HG03095 (cell line): ENCODE data around the gene C1QTNF12.

Experiments used
- ATAC-seq: cut with Tn5 transposase; IDR thresholded peaks from one replicate; pipeline ENCODE4 v1.9.1; 2021; ENCODE audit warnings: moderate library complexity; ENCODE audit not compliant: unreplicated experiment

The C1QTNF12 gene

DNA sequence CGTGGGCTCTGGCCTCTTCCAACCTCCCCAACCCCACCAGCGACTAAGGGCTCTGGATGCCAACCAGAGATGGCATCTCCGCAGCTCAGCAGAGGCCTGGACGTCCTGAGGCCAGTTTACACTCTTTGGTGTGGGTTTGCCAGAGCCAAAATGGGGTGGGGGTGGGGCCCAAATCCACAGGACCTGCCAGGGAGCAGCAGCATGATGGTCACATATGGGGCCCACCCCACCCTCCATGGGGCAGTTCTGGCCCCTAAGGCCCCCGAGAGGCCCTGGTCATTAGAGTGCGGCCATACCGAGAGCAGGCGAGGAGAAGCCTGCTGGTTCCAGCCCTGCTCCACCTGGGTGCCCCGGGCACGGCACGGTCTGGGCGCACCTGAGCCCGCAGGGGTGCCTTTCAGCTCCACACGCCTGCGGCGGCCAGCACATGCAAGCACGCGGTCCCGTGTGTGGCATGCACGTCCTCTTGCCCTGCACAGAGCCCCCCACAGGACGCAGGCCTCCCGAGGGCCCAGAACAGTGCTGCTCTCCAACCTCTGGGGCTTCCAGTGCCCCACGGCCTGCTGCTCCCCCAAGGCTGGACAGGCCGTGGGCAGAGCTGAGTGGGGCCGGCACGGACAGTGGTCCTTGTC lies 4.8 kb downstream of the C1QTNF12 start:
- ATAC-seq, result no peak

DNA sequence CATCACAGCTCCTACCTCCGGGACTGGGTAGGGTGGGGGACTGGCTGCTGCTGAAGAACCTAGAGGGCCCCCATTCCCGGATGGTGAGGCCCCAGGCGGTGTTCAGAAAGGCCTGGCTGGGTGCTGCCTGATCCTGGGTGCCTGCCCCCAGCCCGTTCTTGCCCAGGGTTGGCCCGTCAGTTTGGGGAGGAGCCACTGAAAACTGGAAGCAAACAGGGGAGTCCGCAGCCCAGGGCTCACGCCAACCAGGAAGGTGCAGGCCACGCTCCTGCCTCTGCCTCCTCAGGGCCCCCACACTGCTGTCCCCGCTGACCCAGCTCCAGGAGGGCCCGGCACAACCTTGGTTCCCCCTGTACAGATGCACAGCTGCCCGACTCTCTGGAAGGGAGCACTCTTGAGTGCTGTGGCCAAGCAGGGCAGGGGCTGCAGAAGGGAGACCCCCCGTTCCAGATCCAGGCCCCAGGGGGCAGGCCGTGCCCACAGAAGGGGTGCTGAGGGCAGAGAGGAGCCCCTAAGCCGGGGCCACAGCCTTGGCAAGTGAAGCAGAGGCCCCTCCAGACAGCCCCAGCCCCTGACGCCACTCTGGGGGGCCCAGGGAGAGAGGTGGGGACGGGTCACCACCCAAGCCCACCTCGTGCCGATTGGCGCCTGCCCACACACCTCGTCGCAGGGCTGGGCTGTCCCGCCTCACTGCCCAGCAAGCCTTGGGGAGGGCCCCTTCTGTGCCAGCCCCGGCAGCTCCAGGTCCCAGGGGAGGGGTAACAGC lies 5.5 kb downstream of the C1QTNF12 start:
- ATAC-seq, result no peak

- ATAC-seq, result no peak
Observed at GRCh38 chr1:1240348-1240732, 6.2 kb downstream of the C1QTNF12 start.

DNA sequence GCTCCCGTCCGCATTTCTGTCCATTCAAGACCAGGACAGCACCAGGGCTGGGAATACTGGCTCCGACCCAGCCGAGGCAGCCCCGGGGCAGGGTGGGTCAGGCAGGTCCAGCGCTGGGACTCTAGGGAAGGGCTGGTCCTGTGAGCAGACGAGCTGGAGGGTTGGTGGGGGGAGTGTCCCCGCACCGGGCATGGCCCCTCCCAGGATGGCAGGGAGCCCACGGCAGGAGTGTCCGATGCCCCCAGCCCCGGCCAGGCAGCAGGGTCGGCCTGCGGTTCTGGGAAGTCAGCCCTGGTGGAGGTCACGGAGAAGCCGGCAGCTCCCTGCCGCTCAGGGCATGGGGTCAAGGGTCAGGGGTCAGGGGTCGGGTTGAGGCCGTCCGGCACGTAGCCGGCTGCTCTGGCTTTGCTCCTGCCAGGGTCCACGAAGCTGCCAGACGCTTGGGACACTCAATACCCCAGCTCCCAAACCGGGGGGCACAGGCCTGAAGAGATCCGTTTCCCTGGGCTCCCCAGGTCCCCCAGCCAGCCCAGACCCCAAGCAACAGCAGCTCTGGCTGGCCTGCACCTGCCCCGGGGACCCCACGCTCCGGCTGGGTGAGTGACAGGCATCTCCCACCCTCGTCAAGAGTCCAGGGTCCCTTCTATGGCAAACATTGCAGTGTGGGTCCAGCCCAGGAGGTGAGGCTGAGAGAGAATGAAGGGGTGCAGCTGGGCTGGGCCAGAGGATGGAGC lies 6.7 kb downstream of the C1QTNF12 start:
- no peak for ATAC-seq

DNA sequence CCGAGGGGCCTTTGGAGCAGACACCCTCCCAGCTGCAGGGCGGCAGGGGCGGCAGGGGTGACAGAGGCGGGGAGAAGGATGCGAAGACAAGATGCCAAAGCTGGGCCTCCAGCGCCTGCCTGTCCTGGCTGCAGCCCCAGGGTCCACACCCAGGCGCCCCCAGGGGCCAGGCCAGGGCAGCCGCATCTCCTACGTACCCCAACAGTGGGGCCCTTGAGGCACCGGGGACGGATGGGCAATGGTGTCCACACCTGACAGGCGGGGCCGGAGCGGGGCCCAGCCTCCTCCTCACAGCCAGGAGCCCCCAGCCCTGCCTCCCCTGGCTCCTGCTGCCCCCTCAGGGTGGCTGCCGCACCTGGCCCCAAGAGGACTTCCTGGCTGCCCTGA lies 7.3 kb downstream of the C1QTNF12 start:
- no peak for ATAC-seq

DNA sequence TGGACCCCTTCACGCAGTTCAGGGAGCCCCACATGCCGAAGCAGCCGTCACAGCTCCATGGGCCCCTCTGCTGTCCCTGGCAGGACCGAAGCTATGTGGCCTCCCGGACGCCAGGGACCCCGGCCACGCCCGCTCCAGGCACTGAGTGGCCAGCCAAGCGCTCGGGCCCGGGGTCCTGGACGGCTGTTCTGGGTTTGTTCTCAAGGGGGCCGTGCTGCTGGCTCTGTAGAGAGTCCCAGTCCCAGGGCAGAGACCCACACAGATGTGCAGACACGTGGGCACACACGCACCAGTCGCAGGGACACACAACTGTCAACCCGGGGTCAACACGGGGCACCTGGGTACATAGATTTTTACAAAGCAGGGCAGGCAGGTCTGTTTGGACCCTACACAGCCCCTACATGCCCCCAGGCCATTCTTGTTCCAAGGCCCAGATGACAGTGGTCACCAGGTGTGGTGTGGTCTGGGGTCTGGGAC lies 7.8 kb downstream of the C1QTNF12 start:
- no peak for ATAC-seq

DNA sequence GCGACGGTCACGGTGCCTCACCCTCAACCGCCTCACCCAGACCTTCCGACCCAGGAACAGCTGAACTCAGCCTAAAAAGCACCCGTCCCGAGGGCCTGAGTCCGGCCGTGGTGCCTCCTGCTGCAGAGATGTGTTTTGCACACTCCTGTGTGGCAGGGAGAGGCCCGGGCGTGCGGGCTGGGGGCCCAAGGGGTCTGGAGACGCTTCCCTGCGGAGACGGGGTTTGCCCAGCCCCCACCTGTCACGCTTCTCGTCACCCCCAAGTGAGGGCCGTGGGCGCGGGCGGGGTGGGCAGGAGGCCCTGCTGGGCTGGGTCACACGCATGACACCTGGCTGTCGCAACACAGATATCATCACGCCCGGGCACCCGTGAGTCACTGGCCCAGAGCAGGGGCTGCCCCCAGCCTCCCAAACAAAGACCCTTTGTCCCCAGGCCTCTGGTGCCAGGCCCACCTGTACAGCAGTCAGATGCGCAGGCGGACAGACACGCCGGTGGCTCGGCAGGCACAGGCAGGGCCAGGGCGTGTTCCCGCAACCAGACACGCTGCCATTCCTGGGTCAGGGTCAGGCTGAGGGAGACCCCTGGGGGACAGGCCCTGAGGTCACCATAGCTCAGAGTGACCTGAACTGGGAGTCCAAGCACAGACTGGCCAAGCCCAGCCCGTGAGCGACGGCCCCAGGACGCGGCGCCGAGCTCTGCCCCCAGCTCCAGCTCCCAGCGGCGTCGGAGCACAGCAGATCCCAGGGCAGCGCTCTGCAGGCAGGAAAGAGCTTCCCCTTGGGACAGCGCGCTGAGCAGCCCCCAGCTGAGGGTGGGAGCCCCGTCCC lies 8.4 kb downstream of the C1QTNF12 start:
- ATAC-seq, result no peak

- ATAC-seq, result no peak
Observed at GRCh38 chr1:1236945-1237873, 9.3 kb downstream of the C1QTNF12 start.

DNA sequence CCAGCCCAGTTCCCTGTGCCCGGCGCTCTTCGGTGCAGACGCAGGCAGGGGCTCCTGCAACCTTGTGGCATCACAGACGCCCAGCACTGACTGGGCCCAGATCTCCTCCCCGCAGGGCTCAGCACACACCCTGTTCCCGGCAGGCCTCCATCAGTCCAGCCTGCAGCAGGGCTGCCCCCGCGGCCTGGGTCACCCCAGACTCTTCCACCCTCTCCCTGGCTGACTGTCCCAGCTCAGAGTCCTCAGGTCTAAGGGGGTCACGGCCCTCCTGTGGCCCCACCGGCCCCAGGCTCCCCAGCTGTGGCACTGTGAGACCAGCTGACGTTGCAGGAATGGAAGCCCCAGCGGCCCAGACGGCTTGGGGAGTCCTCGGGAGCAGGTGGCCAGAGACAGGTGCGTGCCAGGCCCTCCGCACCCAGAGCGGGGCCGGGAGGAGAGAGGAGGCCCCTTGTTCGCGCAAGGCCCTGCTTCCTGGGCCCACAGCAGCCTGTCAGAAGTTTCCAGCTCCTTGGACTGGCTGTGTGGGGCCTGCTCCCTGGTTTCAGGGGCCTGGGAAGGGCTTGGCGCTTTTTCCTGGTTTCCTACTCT lies 10.3 kb downstream of the C1QTNF12 start:
- no peak for ATAC-seq

GRCh38 chr1:1235016-1235744 lies 11.3 kb downstream of the C1QTNF12 start:
- no peak for ATAC-seq

- ATAC-seq, result no peak
Observed at GRCh38 chr1:1234180-1234808, 12.2 kb downstream of the C1QTNF12 start.

DNA sequence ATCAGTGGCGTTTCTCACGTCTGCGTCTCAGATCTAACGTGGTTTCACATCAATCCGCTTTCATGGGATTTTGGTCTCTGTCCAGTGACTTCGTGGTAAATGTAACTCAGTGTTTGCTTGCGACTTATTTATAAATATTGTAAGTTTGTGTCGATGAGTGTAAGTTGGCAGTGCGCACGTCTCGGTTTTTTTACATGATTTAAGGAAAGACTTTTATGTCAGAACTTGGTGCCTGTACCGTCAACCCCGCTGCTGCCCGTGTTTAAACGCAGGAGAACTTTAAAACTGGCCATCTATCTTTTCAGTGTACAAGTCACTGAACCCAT lies 13.0 kb downstream of the C1QTNF12 start:
- no peak for ATAC-seq

GRCh38 chr1:1232796-1233566 lies 13.5 kb downstream of the C1QTNF12 start:
- no peak for ATAC-seq

- ATAC-seq, result no peak
Observed at GRCh38 chr1:1232208-1232795, 14.2 kb downstream of the C1QTNF12 start, which contains the start of gene B3GALT6. B3GALT6 (plus strand) TSS chr1:1232237; CDS start chr1:1232279, 42 bp downstream.

DNA sequence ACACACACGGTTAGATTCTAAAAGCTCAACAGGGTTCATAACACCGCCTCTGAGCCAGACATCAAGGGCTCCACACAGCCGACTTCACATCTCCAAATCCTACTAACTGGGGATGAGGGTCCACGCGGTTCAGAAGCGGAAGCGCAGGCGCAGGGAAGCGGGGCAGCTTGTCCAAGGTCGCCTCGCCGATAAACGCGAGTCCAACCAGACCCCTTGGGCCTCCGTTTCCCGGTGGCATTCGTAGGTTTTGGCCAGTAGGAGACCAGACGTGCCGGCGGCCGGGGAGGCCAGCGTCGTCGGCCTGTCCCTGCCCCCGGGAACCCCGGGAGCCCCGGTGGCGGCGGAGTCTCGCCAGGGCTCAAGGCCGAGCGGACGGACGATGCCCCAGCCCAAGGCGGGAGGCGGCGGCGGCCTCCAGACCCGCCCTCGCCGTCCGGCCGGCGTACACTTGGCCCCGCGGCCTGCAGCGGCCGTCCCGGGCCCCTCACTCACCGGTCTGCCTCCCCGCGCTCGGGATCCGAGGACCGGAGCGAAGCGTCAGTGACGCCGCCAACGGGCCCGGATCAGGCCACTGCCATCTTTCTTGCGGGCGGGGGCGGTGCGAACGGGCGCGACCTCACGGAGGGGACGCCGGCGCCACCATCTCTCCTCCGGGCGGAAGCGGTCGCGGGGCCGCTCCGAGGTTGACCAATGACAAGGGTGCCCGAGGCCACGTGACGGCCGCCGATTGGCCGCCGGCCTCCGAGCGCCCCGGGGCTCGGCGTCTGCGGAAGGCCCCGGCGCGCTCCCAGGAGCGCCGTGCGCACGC lies 14.9 kb downstream of the C1QTNF12 start, which contains the start of gene SDF4:
Gene SDF4 (minus strand): TSS at position 602 of the 808 bp plus-strand sequence. CDS start 3,229 bp downstream, outside the sequence.
- ATAC-seq, result peak; percentile 82

DNA sequence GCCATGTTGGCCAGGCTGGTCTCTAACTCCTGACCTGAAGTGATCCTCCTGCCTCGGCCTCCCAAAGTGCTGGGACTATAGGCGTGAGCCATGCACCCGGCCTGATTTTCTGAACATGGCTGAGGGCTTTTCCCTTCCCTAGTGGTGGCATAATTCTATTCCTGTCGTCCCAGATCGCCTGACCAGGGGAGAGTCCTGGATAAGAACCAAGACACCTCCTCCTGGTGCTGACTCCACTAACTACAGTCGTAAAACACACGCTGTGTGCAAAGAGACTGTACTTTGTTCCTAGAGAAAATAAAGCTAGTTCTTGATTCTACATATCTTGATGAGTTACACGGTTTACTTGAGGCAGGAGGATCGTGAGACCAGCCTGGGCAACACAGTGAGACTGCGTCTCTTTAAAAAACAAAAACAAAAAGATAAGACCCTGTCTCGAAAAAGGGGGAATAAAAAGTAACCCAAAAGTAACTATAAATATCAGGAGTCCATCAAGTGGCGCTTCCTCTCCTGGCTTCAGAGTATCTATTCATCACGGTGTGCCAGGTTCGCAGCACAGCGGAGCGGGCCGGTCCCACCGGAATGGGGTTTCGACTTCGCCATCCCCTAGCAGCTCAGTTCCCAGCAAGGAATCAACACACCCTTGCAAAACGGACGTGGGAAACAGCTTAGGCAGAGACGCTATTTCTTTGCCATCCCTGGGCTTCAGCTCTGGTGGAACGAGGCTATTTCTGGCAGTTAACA lies 15.7 kb downstream of the C1QTNF12 start:
- no peak for ATAC-seq
